H1 (cell line): ENCODE measurements around the gene RPL18. TPM values are rescaled to one million over a fixed set of nuclear protein-coding genes. Genes with fewer than 3 reads are reported as not detected.

ENCODE experiments used
- CHD7 ChIP-seq: fragments of 300-600 bp; sonication (generic); IDR thresholded peaks from 2 replicates; pipeline ENCODE4 v1.7.1; 2012; ENCODE audit warnings: low read length, moderate library complexity, mild to moderate bottlenecking, inconsistent platforms; ENCODE audit not compliant: insufficient replicate concordance
- E2F6 ChIP-seq: IDR thresholded peaks from 2 replicates; pipeline ENCODE4 v1.6.1; 2012; ENCODE audit warnings: inconsistent platforms
- HDAC2 ChIP-seq, 2 experiments: fragments of 300-600 bp in 1 of 2; sonication (generic) in 1 of 2; IDR thresholded peaks; 2 replicates each; pipeline ENCODE4 v1.6.1; 2011 to 2012; ENCODE audit warnings: low read depth in 2 of 2, low read length in 2 of 2, mild to moderate bottlenecking in 2 of 2, moderate library complexity in 2 of 2, borderline replicate concordance in 1 of 2, inconsistent platforms in 1 of 2
- HDAC6 ChIP-seq: IDR thresholded peaks from one replicate; pipeline ENCODE4 v1.7.1; 2012; ENCODE audit warnings: low read depth, mild to moderate bottlenecking, inconsistent platforms, low read length, moderate library complexity
- PHF8 ChIP-seq: fragments of 200-600 bp; sonication (generic); conservative IDR thresholded peaks from 2 replicates; pipeline ENCODE4 v1.7.1; 2012; ENCODE audit warnings: low read depth, mild to moderate bottlenecking, inconsistent platforms, low read length, moderate library complexity
- SP1 ChIP-seq: IDR thresholded peaks from 2 replicates; pipeline ENCODE4 v1.6.1; 2011; ENCODE audit warnings: low read depth, low read length
- SP4 ChIP-seq: IDR thresholded peaks from 2 replicates; pipeline ENCODE4 v1.6.1; 2012; ENCODE audit warnings: low read length, inconsistent platforms
- polyA plus RNA-seq, 7 experiments: library from polyadenylated mRNA; depleted of rRNA in 3 of 7; stranded (reverse) in 5 of 7; unstranded in 2 of 7; fragments of >200 nt in 5 of 7; fragments of 200-250 nt in 2 of 7; gene quantifications; 1 replicate in 5 of 7; 2 replicates in 1 of 7; 4 replicates in 1 of 7; pipeline versions ENCODE4 v1.2.1 to v1.2.3, GENCODE V29; 2011 to 2013; ENCODE audit warnings: missing spikeins in 2 of 7, mixed read lengths in 2 of 7
- total RNA-seq: library from RNA; stranded (reverse); fragmentation: NEBNext Ultra II Directional; extraction: Animal tissue kit (Norgen Biotek cat#: 25700); gene quantifications from 2 replicates; pipeline ENCODE4 v1.2.1, GENCODE V29; 2021

Gene RPL18
- total and polyA plus RNA-seq, 2 of the 8 experiments (the other 6 are each of a cell fraction or from before 2014, with no cell fraction given) = 1,669 to 2,789 TPM

GRCh38 chr19:48646001-48646721 lies 27.2 kb upstream of the RPL18 start, which contains the start of gene CA11 (continued):
- TF ChIP-seq CHD7 (no peak), HDAC6 (no peak), SP1 (0 out of 2 replicates have a peak, but pooled peaks have one; percentile 1), E2F6 (no peak), PHF8 (peak; percentile 49; the same call in 1 of the 2 replicates), SP4 (0 out of 2 replicates have a peak, but pooled peaks have one; percentile 70), HDAC2 (IDR thresholded peaks at IDR 0.05; ENCODE audit: borderline replicate concordance in 1 of 2, low read depth in 2 of 2, low read length in 2 of 2) (peak; percentile 44 to 53; a peak in 1 of 4 replicates)
